GM21737 (cell line): ENCODE results near the gene LINGO4.

Experiments used
- ATAC-seq: cut with Tn5 transposase; IDR thresholded peaks from one replicate; pipeline ENCODE4 v1.9.1; 2021; ENCODE audit warnings: mild to moderate bottlenecking, moderate library complexity; ENCODE audit not compliant: unreplicated experiment

The LINGO4 gene

GRCh38 chr1:151805066-151805820 is at the start of gene LINGO4:
Gene LINGO4 (minus strand): TSS chr1:151805419. CDS start chr1:151802704, 2,715 bp downstream.
- ATAC-seq, result no peak

DNA sequence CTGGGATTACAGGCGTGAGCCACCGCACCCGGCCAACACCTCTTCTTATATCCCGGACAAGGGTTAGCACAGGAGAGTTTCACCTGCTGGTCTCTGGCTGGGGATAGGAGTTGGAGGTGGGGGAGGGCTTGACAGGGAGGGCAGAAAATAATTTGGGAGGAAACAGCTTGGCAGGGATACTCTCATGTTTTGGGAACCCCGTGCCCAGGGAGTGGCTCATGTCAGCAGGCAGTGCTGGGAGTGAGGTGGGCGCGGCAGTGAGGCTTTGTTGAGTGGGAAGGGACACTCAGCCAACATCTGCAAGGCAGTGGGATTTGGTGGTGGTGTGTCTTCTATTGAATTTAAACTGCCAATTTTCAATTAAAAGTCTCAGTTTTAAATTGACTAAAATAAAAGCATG is 49.4 kb upstream of the LINGO4 start:
- no peak for ATAC-seq

GRCh38 chr1:151853411-151853943 is 48.3 kb upstream of the LINGO4 start, which contains the start of gene THEM5:
Gene THEM5 (minus strand): TSS chr1:151853712. CDS start chr1:151853565, 147 bp downstream.
- ATAC-seq, result no peak

- no peak for ATAC-seq
Measured at GRCh38 chr1:151852733-151853132, 47.5 kb upstream of the LINGO4 start.

DNA sequence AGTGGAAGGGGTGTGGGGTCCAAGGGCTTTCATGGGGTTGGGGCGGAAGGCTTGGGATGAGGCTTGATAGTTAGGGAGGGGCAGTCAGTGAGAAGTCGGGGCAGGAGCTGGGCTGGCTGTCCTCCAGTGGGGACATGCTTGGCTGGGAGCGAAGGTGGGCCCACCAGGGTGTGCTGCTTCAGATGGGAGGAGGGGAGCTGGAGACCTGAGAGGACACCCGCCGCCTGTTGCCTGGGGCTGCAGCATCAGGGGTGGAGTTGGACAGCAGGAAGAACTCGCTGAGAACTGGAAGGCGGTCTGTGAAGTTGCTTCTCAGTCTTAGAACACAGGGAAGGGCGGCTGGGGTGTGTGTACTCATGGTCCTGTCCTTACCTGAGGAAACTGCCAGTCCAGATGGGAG is 46.7 kb upstream of the LINGO4 start:
- no peak for ATAC-seq

- no peak for ATAC-seq
Measured at GRCh38 chr1:151849871-151850270, 44.7 kb upstream of the LINGO4 start.

DNA sequence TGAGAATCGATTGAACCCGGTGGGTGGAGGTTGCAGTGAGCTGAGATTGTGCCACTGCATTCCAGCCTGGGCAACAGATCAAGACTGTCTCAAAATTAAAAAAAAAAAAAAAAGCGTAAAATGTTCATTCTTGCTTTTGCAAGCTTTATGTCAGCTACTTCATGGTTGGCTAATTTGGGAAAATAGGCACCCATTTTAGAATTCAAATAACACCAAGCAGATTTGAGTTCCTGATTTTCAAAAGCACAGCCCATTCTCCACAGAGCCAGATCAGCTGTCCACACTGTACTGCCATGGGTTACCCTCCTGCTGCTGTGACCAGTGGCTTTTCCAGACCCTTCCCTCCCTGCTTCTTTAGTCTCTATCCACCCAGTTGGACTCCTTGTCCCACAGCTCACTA is 43.9 kb upstream of the LINGO4 start:
- no peak for ATAC-seq

DNA sequence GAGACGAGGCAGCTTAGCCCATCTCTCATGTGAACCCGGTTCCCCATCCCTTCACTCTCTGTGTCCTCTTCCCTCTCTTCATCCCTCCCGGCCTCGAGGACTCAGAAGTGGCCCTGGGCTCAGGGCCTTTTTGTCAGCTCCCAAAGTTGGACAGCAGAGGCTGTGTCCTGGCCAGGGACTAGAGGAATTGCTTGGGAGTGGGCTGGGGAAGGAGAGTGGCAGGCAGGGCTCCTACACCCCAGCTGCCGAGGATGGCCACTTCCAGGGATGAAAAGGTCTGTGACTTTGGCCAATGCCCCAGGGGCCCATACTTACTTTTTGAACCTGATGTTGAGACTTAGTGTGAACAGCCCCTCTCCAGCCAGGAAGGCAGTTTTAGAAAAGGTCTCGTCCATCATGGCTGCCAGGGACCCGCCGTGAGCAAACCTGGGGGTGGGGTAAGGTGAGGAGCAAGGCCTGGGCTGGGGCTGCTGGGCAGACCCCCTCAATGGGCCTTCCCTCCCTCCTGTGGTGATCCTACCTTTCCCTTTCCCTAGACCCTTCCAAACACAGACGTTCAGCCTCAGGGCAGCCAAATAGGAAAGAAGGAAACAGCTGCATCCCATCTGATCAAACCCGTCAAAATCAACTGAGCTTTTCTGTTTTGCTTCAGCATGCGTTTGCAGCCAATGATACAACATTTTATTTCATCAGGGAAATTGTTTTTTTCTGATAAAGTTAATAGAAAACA is 42.8 kb upstream of the LINGO4 start:
- ATAC-seq, result no peak

DNA sequence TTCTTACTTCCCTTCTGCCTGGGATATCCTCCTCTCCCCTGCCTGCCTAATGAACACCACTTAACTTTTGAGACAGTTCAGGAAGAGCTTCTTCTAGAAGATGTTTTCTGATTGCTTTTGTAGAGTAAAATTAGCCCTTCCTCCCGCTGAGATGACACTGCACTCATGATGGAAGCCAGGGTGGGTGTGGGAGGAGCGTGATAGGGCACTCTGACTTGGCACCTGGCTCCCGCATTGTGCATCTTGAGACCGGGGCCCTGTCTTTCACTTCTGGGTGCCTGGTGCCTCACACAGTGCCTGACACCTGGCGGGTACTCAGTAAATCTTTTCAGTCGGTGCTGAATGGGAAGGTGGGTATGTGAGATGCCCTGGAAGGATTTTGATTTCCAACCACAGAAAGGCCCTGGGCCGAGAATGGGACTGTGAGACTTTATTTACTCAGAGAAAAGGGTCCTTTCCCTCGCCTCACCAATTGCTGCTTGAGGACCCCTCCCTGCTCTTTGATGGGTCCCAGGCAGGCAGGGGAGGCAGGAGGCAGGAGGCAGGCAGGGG is 41.5 kb upstream of the LINGO4 start:
- ATAC-seq, result no peak

DNA sequence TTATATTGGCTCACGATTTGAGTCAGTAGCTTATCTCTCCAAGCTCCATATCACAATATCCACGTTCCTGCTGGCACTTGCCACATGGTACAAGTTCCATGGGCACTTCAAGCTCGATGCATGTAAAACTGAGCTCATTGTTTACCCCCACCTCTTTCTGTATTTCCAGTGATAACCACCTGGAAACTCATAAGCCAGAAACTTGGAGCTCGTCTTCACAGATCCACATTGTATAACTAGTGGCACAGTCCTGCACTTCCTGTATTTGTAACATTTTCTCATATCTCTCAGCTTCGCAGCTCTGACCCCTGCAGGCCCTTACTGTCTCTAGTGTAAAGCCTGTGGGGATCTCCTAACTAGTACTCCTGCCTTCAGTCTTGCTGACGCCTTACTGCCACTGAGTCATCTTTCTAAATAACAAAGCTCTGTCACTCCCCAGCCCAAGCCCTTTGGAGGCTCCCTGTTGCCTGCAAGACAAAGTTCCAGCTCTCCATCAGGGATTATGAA is 40.9 kb upstream of the LINGO4 start:
- no peak for ATAC-seq

- ATAC-seq, result no peak
Measured at GRCh38 chr1:151843398-151843797, 38.2 kb upstream of the LINGO4 start.

- ATAC-seq, result no peak
Measured at GRCh38 chr1:151841141-151841540, 35.9 kb upstream of the LINGO4 start.

- ATAC-seq, result no peak
Measured at GRCh38 chr1:151840421-151840820, 35.2 kb upstream of the LINGO4 start.

DNA sequence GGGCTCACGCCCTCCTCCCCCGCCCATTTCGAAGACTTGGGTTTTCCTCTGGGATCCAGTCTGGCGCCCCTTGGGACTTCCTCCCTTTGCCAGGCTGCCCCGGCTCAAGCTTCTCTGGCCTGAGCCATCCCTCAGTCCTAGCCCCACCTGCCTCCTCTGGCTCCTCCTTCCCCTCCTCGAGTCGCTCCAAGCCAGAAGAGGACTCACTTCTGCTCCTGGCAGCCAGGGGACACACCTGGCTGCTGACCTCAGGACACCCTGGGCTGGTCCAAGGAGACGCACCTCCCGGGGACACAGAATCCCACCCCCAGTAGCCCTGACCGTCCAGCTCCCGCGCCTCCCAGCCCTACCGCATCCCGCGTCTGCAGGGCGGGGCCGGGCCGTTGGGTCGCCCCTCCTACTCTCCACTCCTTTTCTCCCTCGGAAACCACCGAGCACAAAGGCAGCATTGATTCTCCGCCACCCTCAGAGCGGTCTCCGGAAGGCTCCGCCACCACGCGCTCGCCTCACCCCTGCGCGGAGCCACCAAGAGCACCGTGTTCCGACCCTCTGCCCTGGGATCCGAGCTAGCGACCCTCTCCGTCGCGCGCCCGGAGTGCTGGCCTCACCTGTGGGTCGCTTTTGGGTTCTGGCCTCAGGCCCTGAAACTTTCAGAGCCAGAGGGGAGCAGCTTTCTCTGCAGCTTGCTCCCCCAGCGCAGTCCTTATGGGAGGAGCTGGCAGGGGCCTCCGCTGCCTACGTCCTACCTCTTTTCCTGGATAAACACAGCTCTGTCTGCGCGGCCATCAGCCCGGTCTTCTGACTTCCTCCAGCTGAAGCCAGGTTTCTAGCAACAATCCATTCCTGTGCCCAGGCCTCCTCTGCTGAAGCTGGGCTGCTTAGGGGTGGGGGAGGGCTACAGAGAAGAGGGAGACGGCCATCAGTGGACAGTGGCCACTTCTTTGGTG is 34.5 kb upstream of the LINGO4 start, which contains the start of gene C2CD4D:
Gene C2CD4D (minus strand): TSS at position 364 of the 947 bp plus-strand sequence. CDS start 831 bp downstream, outside the sequence.
- ATAC-seq, result no peak

- ATAC-seq, result no peak
Measured at GRCh38 chr1:151839082-151839412, 33.8 kb upstream of the LINGO4 start.

DNA sequence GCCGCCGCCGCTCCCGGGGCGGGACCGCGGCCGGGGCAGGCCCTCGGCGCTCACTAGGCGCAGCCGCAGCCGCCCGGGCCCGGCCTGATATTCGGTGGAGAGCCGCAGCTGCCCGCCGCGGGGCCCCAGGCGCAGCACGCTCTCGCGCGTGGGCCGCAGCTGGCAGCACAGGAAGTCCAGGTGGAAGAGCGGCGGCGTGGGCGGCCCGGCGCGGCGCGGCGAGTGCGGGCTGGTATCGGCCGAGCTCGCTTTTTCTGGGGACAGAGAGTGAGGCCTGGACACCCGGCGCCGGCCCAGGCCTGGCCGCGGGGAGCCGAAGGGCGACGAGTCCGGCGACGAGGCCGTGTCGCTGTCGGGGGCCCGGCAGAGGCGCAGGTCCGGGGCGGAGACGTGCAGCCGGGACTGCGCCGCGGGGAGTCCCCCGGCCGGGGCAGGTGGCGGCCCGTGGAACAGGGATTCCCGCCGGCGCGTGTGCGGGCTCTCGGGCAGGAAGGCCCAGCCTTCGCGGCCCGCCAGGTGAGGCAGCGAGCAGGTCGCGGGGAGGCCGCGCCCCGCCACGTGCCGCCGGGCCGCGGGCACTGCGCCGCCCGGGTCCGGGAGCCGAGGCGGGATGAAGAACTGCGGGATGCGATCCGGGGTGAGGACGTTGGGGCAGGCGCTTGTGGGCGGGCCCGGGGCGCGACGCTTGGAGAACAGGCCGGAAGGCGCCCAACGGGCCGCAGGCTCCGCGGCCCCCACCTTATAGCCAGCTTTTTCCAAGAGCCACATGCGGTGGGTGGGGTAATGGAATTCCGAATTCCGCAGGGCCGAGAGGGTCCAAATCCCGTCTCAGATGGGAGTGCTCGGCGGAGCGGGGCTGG is 33.2 kb upstream of the LINGO4 start:
- ATAC-seq, result no peak

DNA sequence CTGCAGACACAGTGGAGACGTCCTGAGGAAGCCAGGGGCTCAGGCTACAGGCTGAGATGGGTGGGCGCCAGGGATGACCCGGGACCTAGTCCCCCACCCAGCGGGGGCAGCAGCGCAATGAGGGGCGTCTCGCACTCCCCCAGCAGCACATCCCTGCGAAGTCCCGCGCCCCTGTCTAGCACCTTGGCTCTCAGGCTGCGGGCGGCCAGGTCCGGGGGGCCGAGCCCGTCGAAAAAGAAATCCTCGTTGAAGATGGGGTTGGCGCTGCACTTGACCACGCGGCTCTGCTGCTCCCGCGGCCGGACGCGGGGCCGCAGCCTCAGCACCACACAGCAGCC is 32.6 kb upstream of the LINGO4 start:
- no peak for ATAC-seq

DNA sequence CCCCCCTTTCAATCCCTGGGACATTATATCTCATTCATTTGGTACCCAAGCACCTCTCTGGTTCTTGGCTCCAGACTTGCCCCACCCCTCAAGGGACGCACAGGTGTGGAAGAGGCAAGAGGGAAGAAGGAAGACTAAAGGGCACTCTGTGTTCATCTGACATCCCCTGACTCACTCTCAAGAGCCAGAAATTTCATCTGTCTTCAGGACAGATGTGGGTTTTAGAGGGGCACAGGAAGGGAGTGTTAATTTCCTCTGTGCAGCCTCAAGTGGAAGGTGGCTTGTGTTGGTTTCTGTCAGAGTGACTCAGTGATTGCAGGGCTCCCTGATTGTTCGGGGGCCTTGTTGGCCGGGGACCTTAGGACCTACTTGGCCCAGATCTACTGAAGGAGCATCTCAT is 32.0 kb upstream of the LINGO4 start:
- no peak for ATAC-seq

DNA sequence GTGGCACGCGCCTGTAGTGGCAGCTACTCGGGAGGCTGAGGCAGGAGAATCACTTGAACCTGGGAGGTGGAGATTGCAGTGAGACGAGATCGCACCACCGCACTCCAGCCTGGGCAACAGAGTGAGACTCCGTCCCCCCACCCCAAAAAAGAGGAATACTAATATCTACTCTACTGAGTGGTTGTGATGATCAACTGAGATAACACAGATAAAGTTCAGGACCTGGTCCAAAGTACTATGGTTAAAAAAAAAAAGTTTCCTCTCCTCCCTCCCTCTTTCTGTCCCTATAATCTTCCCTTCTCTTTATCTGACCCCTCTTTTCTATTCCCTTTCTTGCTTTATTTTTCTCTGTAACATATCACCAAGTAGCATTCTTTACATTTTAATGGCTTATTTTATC is 30.4 kb upstream of the LINGO4 start:
- ATAC-seq, result no peak

DNA sequence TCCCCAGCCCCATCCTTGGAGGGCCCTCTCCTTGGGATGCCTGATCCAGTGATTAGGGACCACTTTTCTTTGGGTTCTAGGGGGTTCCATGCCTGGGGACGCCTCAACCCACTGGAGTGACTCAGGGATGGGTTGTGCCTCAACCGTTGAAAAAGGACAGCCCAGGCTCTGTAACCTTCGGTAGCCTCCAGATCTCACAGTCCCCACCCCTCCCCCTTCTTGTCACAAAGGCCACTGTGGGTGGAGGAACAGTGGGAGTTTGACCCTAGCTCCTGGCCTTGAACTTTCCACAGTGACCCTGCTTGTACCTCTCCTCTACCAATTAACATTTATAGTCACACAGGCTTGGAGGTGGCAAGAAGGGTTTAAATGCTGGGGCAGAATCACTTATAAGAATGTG is 29.0 kb upstream of the LINGO4 start:
- ATAC-seq, result no peak
